HepG2 (cell line): Measurements from ENCODE around the gene RPL36AL. TPM values are rescaled to one million over a fixed set of nuclear protein-coding genes. Genes with fewer than 3 reads are reported as not detected.

Experiments used
- ARID2 ChIP-seq: sonication (generic); formaldehyde crosslinking; IDR thresholded peaks from 2 replicates; pipeline ENCODE4 v1.8.1; 2022; ENCODE audit warnings: mild to moderate bottlenecking, missing genetic modification reagents, borderline replicate concordance
- CREBL2 ChIP-seq: sonication (generic); formaldehyde crosslinking; IDR thresholded peaks from 2 replicates; pipeline ENCODE4 v1.8.1; 2023; ENCODE audit warnings: missing genetic modification reagents, mild to moderate bottlenecking, borderline replicate concordance
- CTCF ChIP-seq: sonication (generic); formaldehyde crosslinking; IDR thresholded peaks from 2 replicates; pipeline ENCODE4 v1.5.0; 2020; ENCODE audit warnings: mild to moderate bottlenecking, missing genetic modification reagents, moderate library complexity
- FOXP1 ChIP-seq, 2 experiments: fragments of 450-650 bp in 1 of 2; IDR thresholded peaks; 2 replicates each; pipeline ENCODE4 v1.6.1; 2017 to 2018; ENCODE audit warnings: antibody characterized with exemption in 1 of 2
- FUBP1 ChIP-seq: sonication (generic); formaldehyde crosslinking; IDR thresholded peaks from 2 replicates; pipeline ENCODE4 v1.5.1; 2020; ENCODE audit warnings: missing genetic modification reagents, mild to moderate bottlenecking, borderline replicate concordance
- GFI1 ChIP-seq: sonication (generic); formaldehyde crosslinking; IDR thresholded peaks from 2 replicates; pipeline ENCODE4 v1.5.0; 2020; ENCODE audit warnings: missing genetic modification reagents, mild to moderate bottlenecking, borderline replicate concordance
- HNRNPL ChIP-seq: fragments of 200-400 bp; formaldehyde crosslinking; IDR thresholded peaks from 2 replicates; pipeline ENCODE4 v1.6.1; 2017; ENCODE audit warnings: mild to moderate bottlenecking, low read depth, low read length
- RXRA ChIP-seq: sonication (generic); formaldehyde crosslinking; IDR thresholded peaks from 2 replicates; pipeline ENCODE4 v1.5.1; 2020; ENCODE audit warnings: missing genetic modification reagents
- TOPORS ChIP-seq: sonication (generic); formaldehyde crosslinking; IDR thresholded peaks from 2 replicates; pipeline ENCODE4 v1.8.0; 2023; ENCODE audit warnings: mild to moderate bottlenecking, missing genetic modification reagents
- ZHX1 ChIP-seq: sonication (generic); formaldehyde crosslinking; IDR thresholded peaks from 2 replicates; pipeline ENCODE4 v1.8.1; 2022; ENCODE audit warnings: low read depth, mild to moderate bottlenecking, missing genetic modification reagents
- ZNF256 ChIP-seq: sonication (generic); formaldehyde crosslinking; conservative IDR thresholded peaks from 2 replicates; pipeline ENCODE4 v1.4.0; 2020; ENCODE audit warnings: missing genetic modification reagents
- ZNF274 ChIP-seq: sonication (generic); formaldehyde crosslinking; IDR thresholded peaks from 2 replicates; pipeline ENCODE4 v1.5.1; 2020; ENCODE audit warnings: mild to moderate bottlenecking, missing genetic modification reagents
- ZNF451 ChIP-seq: sonication (generic); formaldehyde crosslinking; IDR thresholded peaks from 2 replicates; pipeline ENCODE4 v1.5.0; 2020; ENCODE audit warnings: mild to moderate bottlenecking, missing genetic modification reagents
- ZNF639 ChIP-seq: conservative IDR thresholded peaks from 2 replicates; pipeline ENCODE4 v1.6.1; 2018; ENCODE audit warnings: missing genetic modification reagents
- ZNF788 ChIP-seq: sonication (generic); formaldehyde crosslinking; IDR thresholded peaks from 2 replicates; pipeline ENCODE4 v1.5.0; 2020; ENCODE audit warnings: mild to moderate bottlenecking, missing genetic modification reagents, borderline replicate concordance
- ZNF792 ChIP-seq: IDR thresholded peaks from 2 replicates; pipeline ENCODE4 v1.6.1; 2016
- ZXDC ChIP-seq: sonication (generic); formaldehyde crosslinking; IDR thresholded peaks from 2 replicates; pipeline ENCODE4 v1.5.0; 2020; ENCODE audit warnings: mild to moderate bottlenecking, missing genetic modification reagents
- polyA plus RNA-seq, 8 experiments: library from polyadenylated mRNA; depleted of rRNA in 3 of 8; stranded (reverse) in 7 of 8; unstranded in 1 of 8; fragments of >200 nt; fragmentation: Illumina TruSeq in 4 of 8; extraction: Trizol in 4 of 8; gene quantifications; 2 replicates each; pipeline versions ENCODE4 v1.2.1 to v1.2.3, GENCODE V29; 2011 to 2016; ENCODE audit warnings: low read depth in 4 of 8, missing spikeins in 1 of 8, mixed read lengths in 1 of 8; ENCODE audit not compliant: insufficient read depth in 1 of 8
- total RNA-seq, 5 experiments: library from RNA; depleted of rRNA; stranded (reverse); fragments of >200 nt; fragmentation: Illumina TruSeq; extraction: Trizol; gene quantifications; 2 replicates each; pipeline ENCODE4 v1.2.3, GENCODE V29; 2016; ENCODE audit warnings: low read depth in 1 of 5

Gene RPL36AL
- total and polyA plus RNA-seq, 2 of the 13 experiments (the other 11 are each of a cell fraction or from before 2014, with no cell fraction given): 90.0 to 294 TPM

- TF ChIP-seq CREBL2 (CRISPR knock-in tag) (no peak), GFI1 (CRISPR knock-in tag) (peak; percentile 69; the same call in 1 of the 2 replicates), ZHX1 (CRISPR knock-in tag) (peak; percentile 79; the same call in 1 of the 2 replicates), ZXDC (CRISPR knock-in tag) (no peak), TOPORS (peak; percentile 82; the same call in 1 of the 2 replicates), ZNF256 (CRISPR knock-in tag) (no peak), CTCF (CRISPR knock-in tag) (no peak; the same call in 1 of the 2 replicates), ZNF274 (CRISPR knock-in tag) (0 out of 2 replicates have a peak, but pooled peaks have one; percentile 54), HNRNPL (no peak), FOXP1 (IDR thresholded peaks at IDR 0.05) (no peak), FOXP1 (CRISPR knock-in tag; IDR thresholded peaks at IDR 0.05) (no peak), FUBP1 (CRISPR knock-in tag) (no peak), ARID2 (CRISPR knock-in tag) (no peak), RXRA (CRISPR knock-in tag) (peak; percentile 55; the same call in 1 of the 2 replicates), ZNF639 (CRISPR knock-in tag) (no peak; the same call in 1 of the 2 replicates), ZNF451 (CRISPR knock-in tag) (no peak), ZNF788 (peak; percentile 92; the same call in 1 of the 2 replicates), ZNF792 (CRISPR knock-in tag) (no peak; the same call in 1 of the 2 replicates)
These were observed 34.4 kb downstream of the RPL36AL start, which contains the start of gene RPS29 (continued) for GRCh38 chr14:49585803-49586672.
